Testis (tissue), 3 donors: Measurements from ENCODE around the gene SYVN1. TPM values are rescaled to one million over a fixed set of nuclear protein-coding genes. Genes with fewer than 3 reads are reported as not detected.

ENCODE experiments used
- DNase-seq: peaks from one replicate; pipeline ENCODE4 v3.0.0-alpha.2; 2019
- H3K27ac ChIP-seq, 2 donors: fragments of 200-600 bp; sonication (generic); one replicate each; pipeline ENCODE4 v1.5.1; 2019
- H3K27me3 ChIP-seq: fragments of 200-600 bp; sonication (generic); one replicate; pipeline ENCODE4 v1.5.1; 2019
- H3K36me3 ChIP-seq: fragments of 200-600 bp; sonication (generic); one replicate; pipeline ENCODE4 v1.5.1; 2017; ENCODE audit warnings: low read depth; ENCODE audit errors: missing control alignments
- H3K4me1 ChIP-seq: fragments of 200-600 bp; sonication (generic); one replicate; pipeline ENCODE4 v1.5.1; 2019
- H3K4me3 ChIP-seq, 2 donors: fragments of 200-600 bp; sonication (generic); one replicate each; pipeline ENCODE4 v1.5.1; 2017 to 2019
- H3K9me3 ChIP-seq: fragments of 200-600 bp; sonication (generic); one replicate; pipeline ENCODE4 v1.5.1; 2017
- POLR2A ChIP-seq: fragments of 450-650 bp; IDR thresholded peaks from one replicate; pipeline ENCODE4 v1.6.1; 2017; ENCODE audit warnings: antibody characterized with exemption, mild to moderate bottlenecking, moderate library complexity
- WGBS, 2 donors: methylation state at CpG; one replicate each; pipeline ENCODE4 v1.1.5; 2018; 5-methylcytosine and 5-hydroxymethylcytosine counted together
- intact Hi-C: fragments of 100-400 bp; cut with DNase I; formaldehyde crosslinking; loops from one replicate; pipeline ENCODE4 v1.15.1; 2023; ENCODE audit warnings: low total_unique reads
- polyA plus RNA-seq: library from polyadenylated mRNA; stranded (reverse); fragments of 350-450 nt; fragmentation: Illumina TruSeq; extraction: RNeasy Lipid Tissue Mini Kit (QIAGEN cat#74804); gene quantifications from one replicate; pipeline ENCODE4 v1.2.3, GENCODE V29; 2014; ENCODE audit warnings: low read depth, low replicate concordance; ENCODE audit not compliant: insufficient read depth
- total RNA-seq, 2 donors: library from RNA; depleted of rRNA; stranded (reverse); fragments of >200 nt; gene quantifications; one replicate each; pipeline ENCODE4 v1.2.3, GENCODE V29; 2016
- TF ChIP-seq, protein P1 (sequence below), 3 experiments: fragments of 450-650 bp in 2 of 3; fragments of 200-600 bp in 1 of 3; sonication (generic) in 1 of 3; IDR thresholded peaks; one replicate each; pipeline ENCODE4 v1.5.1; 2016 to 2019; ENCODE audit warnings: antibody characterized with exemption in 3 of 3, mild to moderate bottlenecking in 2 of 3, moderate library complexity in 1 of 3

SYVN1 gene
- total and polyA plus RNA-seq, 3 donors from 2014 or later, result 62.0 to 87.2 (median 67.4) TPM

DNA sequence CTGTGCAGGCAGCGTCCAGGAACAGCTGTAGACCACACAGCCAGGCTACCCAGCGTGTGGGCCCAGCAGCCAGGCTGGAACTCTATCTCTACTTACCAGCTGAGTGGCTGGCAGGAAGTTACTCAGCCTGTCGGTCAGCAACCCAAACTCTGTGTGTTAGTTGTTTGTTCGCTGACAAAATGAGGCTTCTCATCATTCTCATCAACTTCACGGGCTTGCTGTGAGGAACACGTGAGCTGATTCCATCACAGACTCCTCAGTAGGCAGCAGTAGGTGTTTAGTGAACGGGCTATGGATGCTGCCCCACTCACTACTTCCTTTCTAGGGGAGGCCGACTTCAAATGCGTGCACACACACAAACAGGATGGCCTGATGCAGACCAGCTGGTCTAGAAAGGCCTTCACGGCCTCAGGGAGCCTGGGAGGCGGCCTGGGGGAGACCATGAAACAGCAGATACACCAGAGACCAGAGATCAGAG is 34.9 kb upstream of the SYVN1 start:
- Histone ChIP-seq H3K27ac (no peak overlapping the region), H3K4me3 (no peak overlapping the region), H3K9me3 (no peaks in the 10 kb centered on the region), H3K36me3 (no peaks in the 10 kb centered on the region), H3K27me3 (no peaks in the 10 kb centered on the region), H3K4me1 (no peaks in the 10 kb centered on the region)
- intact Hi-C loops, result no loop called here
- DNase-seq, result no peak
- TF ChIP-seq, protein P1, sequence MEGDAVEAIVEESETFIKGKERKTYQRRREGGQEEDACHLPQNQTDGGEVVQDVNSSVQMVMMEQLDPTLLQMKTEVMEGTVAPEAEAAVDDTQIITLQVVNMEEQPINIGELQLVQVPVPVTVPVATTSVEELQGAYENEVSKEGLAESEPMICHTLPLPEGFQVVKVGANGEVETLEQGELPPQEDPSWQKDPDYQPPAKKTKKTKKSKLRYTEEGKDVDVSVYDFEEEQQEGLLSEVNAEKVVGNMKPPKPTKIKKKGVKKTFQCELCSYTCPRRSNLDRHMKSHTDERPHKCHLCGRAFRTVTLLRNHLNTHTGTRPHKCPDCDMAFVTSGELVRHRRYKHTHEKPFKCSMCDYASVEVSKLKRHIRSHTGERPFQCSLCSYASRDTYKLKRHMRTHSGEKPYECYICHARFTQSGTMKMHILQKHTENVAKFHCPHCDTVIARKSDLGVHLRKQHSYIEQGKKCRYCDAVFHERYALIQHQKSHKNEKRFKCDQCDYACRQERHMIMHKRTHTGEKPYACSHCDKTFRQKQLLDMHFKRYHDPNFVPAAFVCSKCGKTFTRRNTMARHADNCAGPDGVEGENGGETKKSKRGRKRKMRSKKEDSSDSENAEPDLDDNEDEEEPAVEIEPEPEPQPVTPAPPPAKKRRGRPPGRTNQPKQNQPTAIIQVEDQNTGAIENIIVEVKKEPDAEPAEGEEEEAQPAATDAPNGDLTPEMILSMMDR (IDR thresholded peaks at IDR 0.05), result no peak
- no peak for TF ChIP-seq POLR2A
- WGBS, 2 donors, result 60 to 67% methylated on average over 11 of the region's 11 CpGs

DNA sequence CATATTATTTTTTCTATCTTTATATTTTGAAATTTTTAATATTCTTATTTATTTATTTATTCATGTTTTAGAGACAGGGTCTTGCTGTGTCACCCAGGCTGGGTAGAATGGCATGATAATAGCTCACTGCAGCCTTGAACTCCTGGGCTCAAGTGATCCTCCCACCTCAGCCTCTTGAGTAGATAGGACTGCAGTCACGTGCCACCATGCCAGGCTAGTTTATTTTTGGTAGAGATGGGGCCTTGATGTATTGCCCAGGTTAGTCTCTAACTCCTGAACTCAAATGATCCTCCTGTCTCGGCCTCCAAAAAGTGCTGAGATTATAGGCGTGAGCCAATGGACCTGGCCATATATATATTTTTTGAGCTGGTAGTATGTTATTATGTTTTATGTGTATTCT is 33.3 kb upstream of the SYVN1 start:
- intact Hi-C loops, result no loop called here
- TF ChIP-seq, protein P1 (IDR thresholded peaks at IDR 0.05), result no peak
- TF ChIP-seq POLR2A, result no peak
- no peak overlapping the region for H3K4me3 ChIP-seq
- H3K9me3 ChIP-seq, result no peaks in the 10 kb centered on the region
- no peaks in the 10 kb centered on the region for H3K36me3 ChIP-seq
- DNase-seq, result no peak
- 81 to 85% methylated on average over 3 of the region's 3 CpGs for WGBS, 2 donors
- no peaks in the 10 kb centered on the region for H3K4me1 ChIP-seq
- no peaks in the 10 kb centered on the region for H3K27me3 ChIP-seq
- H3K27ac ChIP-seq, result no peak overlapping the region

GRCh38 chr11:65166893-65167292 is 32.6 kb upstream of the SYVN1 start:
- Histone ChIP-seq H3K27ac (no peak overlapping the region), H3K4me3 (no peak overlapping the region), H3K4me1 (no peaks in the 10 kb centered on the region), H3K36me3 (no peaks in the 10 kb centered on the region), H3K9me3 (no peaks in the 10 kb centered on the region), H3K27me3 (no peaks in the 10 kb centered on the region)
- WGBS, 2 donors, result 87 to 92% methylated on average over 3 of the region's 3 CpGs
- intact Hi-C loops, result no loop called here
- TF ChIP-seq POLR2A, result no peak
- TF ChIP-seq, protein P1 (IDR thresholded peaks at IDR 0.05), result no peak
- DNase-seq, result no peak

GRCh38 chr11:65165410-65166317 is 31.3 kb upstream of the SYVN1 start:
- WGBS, 2 donors, result 28 to 42% methylated on average over 31 of the region's 31 CpGs
- Histone ChIP-seq H3K36me3 (no peaks in the 10 kb centered on the region), H3K4me3 (peak overlapping the region; percentile 26 to 32), H3K27me3 (no peaks in the 10 kb centered on the region), H3K27ac (no peak overlapping the region), H3K4me1 (no peaks in the 10 kb centered on the region), H3K9me3 (no peaks in the 10 kb centered on the region)
- intact Hi-C loops, result no loop called here
- DNase-seq, result no peak
- TF ChIP-seq, protein P1 (IDR thresholded peaks at IDR 0.05), result no peak
- TF ChIP-seq POLR2A, result no peak

DNA sequence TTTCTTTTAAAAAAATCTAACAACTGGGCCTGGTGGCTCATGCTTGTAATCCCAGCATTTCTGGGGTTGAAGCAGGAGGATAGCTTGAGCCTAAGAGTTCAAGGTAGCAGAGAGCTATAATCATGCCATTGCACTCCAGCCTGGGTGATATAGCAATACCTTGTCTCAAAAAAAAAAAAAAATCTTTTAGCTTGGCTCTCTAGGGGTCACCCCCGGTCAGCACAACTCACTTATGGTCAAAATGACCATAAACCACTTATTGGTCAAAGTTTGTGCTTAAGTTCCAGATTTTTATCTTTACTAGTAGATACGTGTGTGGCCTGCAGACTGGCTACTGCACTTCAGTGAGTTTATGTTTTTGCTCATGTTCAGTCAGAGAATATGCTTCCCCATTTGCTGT is 29.4 kb upstream of the SYVN1 start:
- no peak overlapping the region for H3K4me3 ChIP-seq
- no peaks in the 10 kb centered on the region for H3K9me3 ChIP-seq
- TF ChIP-seq, protein P1 (IDR thresholded peaks at IDR 0.05), result no peak
- no peaks in the 10 kb centered on the region for H3K36me3 ChIP-seq
- no peak for DNase-seq
- H3K27ac ChIP-seq, result no peak overlapping the region
- H3K27me3 ChIP-seq, result no peaks in the 10 kb centered on the region
- H3K4me1 ChIP-seq, result no peaks in the 10 kb centered on the region
- intact Hi-C loops, result no loop called here
- 85 to 87% methylated on average over 2 of the region's 2 CpGs for WGBS, 2 donors
